GM19372 (cell line): ENCODE measurements around the gene PYGB.

Source experiments
- ATAC-seq: cut with Tn5 transposase; IDR thresholded peaks from one replicate; pipeline ENCODE4 v1.9.1; 2021; ENCODE audit warnings: mild to moderate bottlenecking, low read depth, moderate library complexity; ENCODE audit not compliant: unreplicated experiment

PYGB gene

DNA sequence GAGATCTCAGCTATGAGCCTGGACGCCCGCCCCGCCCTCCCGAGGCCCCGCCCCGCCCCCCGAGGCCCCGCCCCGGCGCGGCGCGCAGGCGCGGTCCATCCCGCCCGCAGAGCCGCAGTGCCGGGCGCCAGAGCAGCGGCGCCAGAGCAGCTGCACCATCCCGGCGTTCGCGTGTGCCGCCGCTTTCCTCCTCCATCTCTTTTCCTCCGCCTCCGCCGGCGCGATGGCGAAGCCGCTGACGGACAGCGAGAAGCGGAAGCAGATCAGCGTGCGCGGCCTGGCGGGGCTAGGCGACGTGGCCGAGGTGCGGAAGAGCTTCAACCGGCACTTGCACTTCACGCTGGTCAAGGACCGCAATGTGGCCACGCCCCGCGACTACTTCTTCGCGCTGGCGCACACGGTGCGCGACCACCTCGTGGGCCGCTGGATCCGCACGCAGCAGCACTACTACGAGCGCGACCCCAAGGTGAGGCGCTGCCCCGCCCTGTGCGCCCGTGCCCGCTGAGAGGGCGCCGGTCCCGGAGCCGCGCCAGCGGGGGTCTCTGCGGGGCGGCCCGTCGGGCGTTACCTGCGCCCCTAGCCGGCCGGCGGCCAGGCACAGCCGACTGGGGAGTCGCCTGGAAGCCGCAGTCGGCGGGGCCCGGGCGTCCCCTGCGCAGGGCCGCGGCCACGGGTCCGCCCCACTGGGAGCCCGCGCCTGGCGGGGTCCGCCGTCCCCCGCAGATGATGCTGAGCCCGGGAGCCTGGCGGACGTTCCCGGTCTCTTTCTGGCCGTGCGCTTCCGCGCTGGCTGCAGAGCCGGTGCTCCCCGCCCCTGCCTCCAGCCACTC is at the start of gene PYGB:
TSS of gene PYGB (plus strand) at position 130 of the 830 bp plus-strand sequence. CDS start at position 224, 94 bp downstream.
- peak; percentile 68 for ATAC-seq

DNA sequence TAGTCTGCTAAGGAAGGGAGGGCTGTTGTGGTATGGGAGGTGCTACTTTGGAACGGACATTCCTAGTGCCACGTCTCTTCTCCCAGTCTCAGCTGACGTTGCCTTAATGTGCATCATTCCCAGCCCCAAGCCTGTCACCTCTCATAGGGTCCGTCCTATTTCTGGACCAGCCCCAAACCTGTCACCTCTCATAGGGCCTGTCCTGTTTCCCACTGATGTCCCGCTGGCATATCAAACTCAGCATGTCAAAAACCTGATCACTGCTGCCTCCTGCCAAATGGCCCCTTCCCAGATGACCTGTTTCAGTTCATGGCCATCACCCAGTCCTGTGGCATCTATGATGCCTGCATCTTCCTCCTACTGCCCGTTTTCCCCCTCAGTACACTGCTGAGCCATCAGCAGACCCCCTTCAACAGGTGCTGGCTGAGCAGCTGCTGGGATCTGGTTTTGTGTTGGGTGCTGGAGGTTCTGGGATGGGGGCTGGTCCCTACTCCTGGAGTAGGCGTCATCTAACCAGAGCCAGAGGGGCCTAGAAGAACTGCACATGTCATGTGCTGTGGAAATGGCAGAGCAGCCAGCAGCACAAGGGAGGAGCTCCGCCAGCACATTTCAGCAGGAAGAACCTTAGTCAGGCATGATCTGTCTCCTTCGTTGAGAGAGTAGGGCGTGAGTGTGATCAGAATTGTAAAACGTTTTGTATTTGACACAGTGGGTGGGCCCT is 49.1 kb upstream of the PYGB start:
- no peak for ATAC-seq

DNA sequence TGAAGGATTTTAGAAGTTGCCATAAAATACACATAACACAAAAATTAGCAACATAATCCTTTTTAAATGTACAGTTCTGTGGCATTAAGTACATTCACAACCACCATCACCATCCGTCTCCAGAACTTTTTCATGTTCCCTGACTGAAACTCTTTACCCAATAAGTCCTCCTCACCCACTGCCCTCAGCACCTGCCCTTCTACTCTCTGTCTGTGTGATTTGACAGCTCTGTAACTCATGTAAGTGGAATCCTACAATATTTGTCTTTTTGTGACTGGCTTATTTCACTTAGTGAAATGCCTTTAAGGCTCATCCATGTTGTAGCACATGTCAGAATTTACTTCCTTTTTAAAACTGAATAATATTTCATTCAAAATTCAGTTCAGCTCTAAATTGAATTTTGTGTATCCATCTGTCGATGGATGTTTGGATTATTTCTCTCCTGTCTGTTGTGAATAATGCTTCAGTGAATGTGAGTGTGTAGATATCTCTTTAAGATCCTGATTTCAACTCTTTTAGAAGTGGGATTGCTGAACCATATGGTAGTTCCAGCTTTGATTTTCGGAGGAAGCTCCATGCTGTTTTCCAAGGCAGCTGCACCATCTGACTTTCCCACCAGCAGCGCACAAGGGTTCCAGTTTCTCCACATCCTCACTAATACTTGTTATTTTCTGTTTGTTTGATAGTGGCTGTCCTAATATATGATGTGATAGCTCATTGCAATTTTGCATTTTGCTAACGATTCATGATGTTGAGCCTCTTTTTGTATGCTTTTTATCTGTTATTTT is 48.2 kb upstream of the PYGB start:
- ATAC-seq, result no peak

DNA sequence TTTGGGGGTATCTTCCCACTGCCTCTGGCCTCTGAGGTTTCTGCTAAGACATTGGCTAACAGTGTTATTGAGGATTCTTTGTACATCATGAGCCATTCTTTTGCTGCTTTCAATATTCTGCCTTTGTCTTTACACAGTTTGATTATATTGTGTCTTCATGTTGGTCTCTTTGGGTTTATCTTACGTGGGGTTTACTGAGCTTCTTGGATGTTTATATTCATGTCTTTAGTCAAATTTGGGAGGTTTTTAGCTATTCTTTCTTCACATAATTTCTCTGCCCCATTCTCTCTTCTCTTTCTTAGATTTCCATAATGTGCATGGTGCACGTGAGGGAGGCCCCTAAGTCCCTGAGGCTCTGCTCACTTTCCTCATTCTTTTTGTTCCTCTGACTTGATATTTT is 44.8 kb upstream of the PYGB start:
- no peak for ATAC-seq

GRCh38 chr20:25203871-25204320 is 44.0 kb upstream of the PYGB start:
- ATAC-seq, result no peak

- no peak for ATAC-seq
These were observed 43.2 kb upstream of the PYGB start for GRCh38 chr20:25204550-25205276.

GRCh38 chr20:25205277-25206062 is 42.4 kb upstream of the PYGB start:
- ATAC-seq, result no peak

- ATAC-seq, result no peak
These were observed 41.9 kb upstream of the PYGB start for GRCh38 chr20:25206063-25206403.

GRCh38 chr20:25206548-25206947 is 41.3 kb upstream of the PYGB start:
- ATAC-seq, result no peak

DNA sequence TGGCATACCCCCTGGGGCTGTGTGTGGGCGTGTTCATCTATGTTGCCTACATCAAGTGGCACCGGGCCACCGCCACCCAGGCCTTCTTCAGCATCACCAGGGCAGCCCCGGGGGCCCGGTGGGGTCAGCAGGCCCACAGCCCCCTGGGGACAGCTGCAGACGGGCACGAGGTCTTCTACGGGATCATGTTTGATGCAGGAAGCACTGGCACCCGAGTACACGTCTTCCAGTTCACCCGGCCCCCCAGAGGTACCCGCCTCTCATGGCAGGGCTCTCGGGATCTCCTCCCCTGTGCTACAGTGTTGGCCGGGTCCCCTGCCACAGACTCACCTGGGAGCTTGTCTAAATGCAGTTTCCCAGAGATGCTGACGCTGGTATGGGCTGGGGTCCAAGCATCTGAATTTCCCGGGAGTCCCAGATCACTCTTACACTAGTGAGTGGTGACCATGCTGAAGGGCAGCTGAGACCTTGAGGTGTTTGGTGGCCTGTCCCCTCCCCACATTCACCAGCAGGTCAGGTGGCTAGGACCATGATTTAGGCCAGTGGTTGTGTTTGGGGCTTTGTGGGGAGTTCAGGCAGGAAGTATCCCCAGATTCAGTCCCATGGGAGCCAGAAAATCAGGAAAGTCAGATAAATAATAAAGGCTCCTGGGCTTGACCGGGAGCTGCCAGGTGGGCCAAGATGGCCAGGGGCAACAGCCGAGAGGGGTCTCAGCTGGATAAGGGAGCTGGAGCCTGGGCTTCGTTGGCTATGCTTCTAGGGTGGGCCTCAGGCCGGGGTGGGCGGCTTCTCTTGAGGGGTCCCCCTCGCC is 40.5 kb upstream of the PYGB start:
- ATAC-seq, result no peak

GRCh38 chr20:25207960-25208534 is 39.8 kb upstream of the PYGB start:
- no peak for ATAC-seq

DNA sequence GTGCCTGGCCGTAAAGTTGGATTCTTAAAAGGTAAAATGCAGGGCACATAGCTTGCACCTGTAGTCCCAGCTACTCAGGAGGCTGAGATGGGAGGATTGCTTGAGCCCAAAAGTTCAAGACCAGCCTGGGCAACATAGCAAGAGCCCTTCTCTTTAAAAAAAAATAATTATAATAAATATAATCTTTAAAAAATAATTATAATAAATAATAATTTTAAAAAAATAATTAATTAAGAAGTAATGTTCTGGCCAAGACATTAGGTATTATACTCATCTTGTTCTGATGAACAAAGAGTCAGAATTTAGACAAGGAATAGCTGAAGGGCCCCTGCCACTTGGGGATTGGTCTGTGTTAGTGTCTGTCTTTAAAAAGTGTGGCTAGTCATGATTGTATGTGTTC is 38.5 kb upstream of the PYGB start:
- ATAC-seq, result no peak

DNA sequence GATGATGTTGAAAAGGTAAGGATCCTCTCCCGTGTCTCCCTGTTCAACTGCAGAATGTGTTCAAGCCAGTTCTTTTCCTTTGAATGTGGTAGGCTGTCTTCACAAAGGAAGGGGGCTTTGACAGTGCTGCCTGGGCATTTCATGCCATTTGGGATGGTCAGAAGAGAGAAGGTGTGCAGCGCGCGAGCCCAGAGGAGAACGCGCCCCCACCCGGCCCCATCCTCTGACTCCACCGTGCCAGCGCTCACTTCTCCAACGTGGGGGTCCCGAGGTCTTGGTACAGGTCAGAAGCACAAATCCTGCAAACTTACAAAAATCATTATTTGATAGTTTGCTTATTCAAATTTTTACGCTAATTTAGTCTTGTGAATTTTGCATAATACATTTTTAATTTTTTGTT is 38.0 kb upstream of the PYGB start:
- no peak for ATAC-seq

- ATAC-seq, result no peak
These were observed 36.6 kb upstream of the PYGB start for GRCh38 chr20:25211273-25211672.

DNA sequence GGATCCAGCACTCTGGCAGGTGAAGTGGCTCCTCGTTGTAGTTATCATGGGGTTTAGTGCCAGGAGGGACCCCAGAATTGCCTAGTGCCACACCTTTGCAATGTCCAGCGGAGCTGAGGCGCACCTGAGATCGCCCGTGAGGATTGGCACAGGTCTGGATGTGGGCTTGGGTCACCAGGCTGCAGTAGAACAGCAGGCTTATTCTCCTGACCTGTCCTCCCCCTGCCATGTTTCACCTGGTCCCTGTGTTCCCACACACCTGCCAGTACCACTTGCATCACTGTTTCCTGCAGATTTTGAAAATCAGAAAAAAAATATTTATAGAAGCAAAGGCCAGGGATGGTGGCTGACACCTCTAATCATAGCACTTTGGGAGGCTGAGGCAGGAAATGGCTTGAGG is 35.6 kb upstream of the PYGB start:
- no peak for ATAC-seq

DNA sequence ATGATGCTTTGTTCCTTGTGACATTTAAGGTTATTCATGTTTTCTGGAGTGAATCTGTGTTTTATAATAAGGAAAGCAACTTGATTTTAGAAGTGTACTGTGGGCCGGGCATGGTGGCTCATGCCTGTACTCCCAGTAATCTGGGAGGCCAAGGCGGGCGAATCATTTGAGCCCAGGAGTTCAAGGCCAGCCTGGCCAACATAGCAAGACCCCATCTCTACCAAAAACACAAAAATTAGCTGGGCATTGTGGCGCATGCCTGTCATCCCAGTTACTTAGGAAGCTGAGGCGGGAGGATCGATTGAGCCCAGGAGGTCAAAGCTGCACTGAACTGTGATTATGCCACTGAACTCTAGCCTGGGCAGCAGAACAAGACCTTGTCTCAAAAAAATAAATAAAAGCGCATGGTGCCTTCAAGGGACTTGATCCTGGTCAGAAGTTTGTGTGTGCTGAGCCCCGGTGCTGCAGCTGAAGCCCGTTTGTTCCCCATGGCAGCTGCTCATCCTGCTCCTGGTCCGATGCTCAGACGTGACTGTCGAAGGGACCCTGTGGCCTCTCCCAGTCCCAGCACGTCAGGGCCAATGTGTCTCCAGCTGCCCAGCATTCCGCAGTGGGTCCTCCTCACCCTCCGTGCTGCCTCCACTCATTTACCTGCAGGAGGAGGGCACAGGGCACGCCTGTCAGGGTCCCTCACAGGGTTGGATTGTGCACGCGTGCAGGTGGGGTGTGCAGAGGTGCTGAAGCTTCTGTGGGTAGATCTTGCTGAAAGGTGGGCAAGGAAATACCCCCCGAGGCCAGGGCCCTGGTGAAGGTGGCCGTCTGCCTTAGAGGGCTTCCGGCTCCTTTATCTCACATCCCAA is 34.1 kb upstream of the PYGB start:
- ATAC-seq, result no peak

GRCh38 chr20:25214426-25214790 is 33.5 kb upstream of the PYGB start:
- ATAC-seq, result no peak

DNA sequence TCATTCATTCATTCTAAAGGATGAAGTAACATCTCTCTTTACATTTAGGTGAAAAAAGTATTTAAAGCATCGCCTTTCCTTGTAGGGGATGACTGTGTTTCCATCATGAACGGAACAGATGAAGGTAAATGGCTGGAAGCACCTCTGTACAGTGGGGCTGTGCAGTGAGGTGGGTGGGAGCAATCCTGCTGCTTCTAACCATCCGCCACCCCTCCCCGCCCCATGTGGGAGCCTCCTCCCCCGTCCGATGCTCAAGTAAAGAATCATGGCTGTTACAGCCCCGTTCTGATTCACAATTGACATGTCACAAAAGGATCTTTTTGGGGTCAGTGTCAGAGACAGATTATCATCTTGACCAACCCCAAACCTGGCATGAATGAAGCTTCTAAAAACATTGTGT is 33.1 kb upstream of the PYGB start:
- ATAC-seq, result no peak
